Peyer's patch (tissue), 4 donors: ENCODE measurements around the gene FAT3. TPM values are rescaled to one million over a fixed set of nuclear protein-coding genes. Genes with fewer than 3 reads are reported as not detected.

Experiments used
- DNase-seq, 3 donors: peaks; one replicate each; pipeline ENCODE4 v3.0.0-alpha.2; 2017 to 2019
- H3K27ac ChIP-seq, 4 donors: fragments of 200-600 bp; sonication (generic); one replicate each; pipeline ENCODE4 v1.5.1; 2016 to 2019
- H3K27me3 ChIP-seq, 2 donors: fragments of 200-600 bp; sonication (generic); one replicate each; pipeline ENCODE4 v1.5.1; 2019
- H3K36me3 ChIP-seq, 3 donors: fragments of 200-600 bp; sonication (generic); one replicate each; pipeline ENCODE4 v1.5.1; 2016 to 2019
- H3K4me1 ChIP-seq, 4 donors: fragments of 200-600 bp; sonication (generic); one replicate each; pipeline ENCODE4 v1.5.1; 2016 to 2019
- H3K4me3 ChIP-seq, 4 donors: fragments of 200-600 bp; sonication (generic); 1 replicate in 3 of 4; 2 replicates in 1 of 4; pipeline ENCODE4 v1.5.1; 2016 to 2019; ENCODE audit warnings: mild to moderate bottlenecking in 1 of 4
- H3K9me3 ChIP-seq, 4 donors: fragments of 200-600 bp; sonication (generic); one replicate each; pipeline ENCODE4 v1.5.1; 2016 to 2019; ENCODE audit warnings: mild to moderate bottlenecking in 1 of 4
- CTCF ChIP-seq, 6 experiments: fragments of 450-650 bp in 4 of 6; fragments of 200-600 bp in 2 of 6; sonication (generic) in 1 of 6; IDR thresholded peaks; one replicate each; pipeline ENCODE4 v1.5.1; 2017 to 2019; ENCODE audit warnings: antibody characterized with exemption in 6 of 6, mild to moderate bottlenecking in 3 of 6, moderate library complexity in 1 of 6
- POLR2A ChIP-seq, 2 donors: fragments of 450-650 bp; IDR thresholded peaks; one replicate each; pipeline ENCODE4 v1.5.1; 2017; ENCODE audit warnings: antibody characterized with exemption in 2 of 2, mild to moderate bottlenecking in 2 of 2, moderate library complexity in 2 of 2
- total RNA-seq, 4 donors: library from RNA; depleted of rRNA; stranded (reverse); fragments of >200 nt; gene quantifications; one replicate each; pipeline ENCODE4 v1.1.0, GENCODE V29; 2016

Gene FAT3
- total RNA-seq = under 1 TPM; under 0.01 to 0.94 (median 0.18) TPM

- H3K27me3 ChIP-seq = peaks cover 0 to 15% of the 10 kb centered on the region in 2 donors
- DNase-seq = peak in 1 of 3 donors; percentile 42
- TF ChIP-seq CTCF (IDR thresholded peaks at IDR 0.05) = no peak
- TF ChIP-seq POLR2A (IDR thresholded peaks at IDR 0.05) = no peak
Measured at GRCh38 chr11:92224407-92225124, at the start of gene FAT3. Gene FAT3 (plus strand): TSS chr11:92224818. CDS start chr11:92352113, 127,295 bp downstream.

GRCh38 chr11:92179017-92179670 is 45.5 kb upstream of the FAT3 start:
- no peaks in the 10 kb centered on the region for H3K9me3 ChIP-seq
- no peak overlapping the region for H3K4me3 ChIP-seq
- no peaks in the 10 kb centered on the region for H3K27me3 ChIP-seq
- H3K4me1 ChIP-seq = no peaks in the 10 kb centered on the region
- no peak for TF ChIP-seq CTCF (IDR thresholded peaks at IDR 0.05)
- no peak for TF ChIP-seq POLR2A (IDR thresholded peaks at IDR 0.05)
- no peak overlapping the region for H3K27ac ChIP-seq
- no peak for DNase-seq
- no peaks in the 10 kb centered on the region for H3K36me3 ChIP-seq

More at GRCh38 chr11:92224407-92225124, at the start of gene FAT3:
- H3K4me3 ChIP-seq = peak within 1 kb of the TSS in 3 of 4 donors; percentile 15 to 40 (median 29)
- H3K4me1 ChIP-seq = peaks cover 0 to 17% (median 0%) of the 10 kb centered on the region in 4 donors
- no peak within 1 kb of the TSS for H3K27ac ChIP-seq
- peaks cover 0 to 4% (median 0%) of the 10 kb centered on the region in 4 donors for H3K9me3 ChIP-seq
- H3K36me3 ChIP-seq = no peaks in the 10 kb centered on the region

- Histone ChIP-seq H3K9me3 (no peaks in the 10 kb centered on the region), H3K27ac (no peak overlapping the region), H3K4me1 (no peaks in the 10 kb centered on the region), H3K36me3 (no peaks in the 10 kb centered on the region), H3K27me3 (no peaks in the 10 kb centered on the region), H3K4me3 (no peak overlapping the region)
- TF ChIP-seq CTCF (IDR thresholded peaks at IDR 0.05) (no peak), POLR2A (IDR thresholded peaks at IDR 0.05) (no peak)
- no peak for DNase-seq
Measured at GRCh38 chr11:92180226-92180625, 44.4 kb upstream of the FAT3 start.

GRCh38 chr11:92180664-92181251 is 43.9 kb upstream of the FAT3 start:
- H3K4me1 ChIP-seq = no peaks in the 10 kb centered on the region
- no peaks in the 10 kb centered on the region for H3K27me3 ChIP-seq

More at GRCh38 chr11:92180664-92181251, 43.9 kb upstream of the FAT3 start:
- Histone ChIP-seq H3K9me3 (no peaks in the 10 kb centered on the region), H3K4me3 (no peak overlapping the region), H3K36me3 (no peaks in the 10 kb centered on the region), H3K27ac (no peak overlapping the region)
- TF ChIP-seq CTCF (IDR thresholded peaks at IDR 0.05) (no peak), POLR2A (IDR thresholded peaks at IDR 0.05) (no peak)
- DNase-seq = no peak
